Fibroblast of skin of back (primary cell): ENCODE data around the gene SPG21.
A peak's percentile ranks its signal among the peaks of the same experiment; 100 is the strongest.

Experiments
- DNase-seq: peaks from one replicate; pipeline ENCODE4 v3.0.0-alpha.2; 2013

SPG21 gene

GRCh38 chr15:64934023-64934422, 55.7 kb downstream of the SPG21 start:
- no peak for DNase-seq

DNA sequence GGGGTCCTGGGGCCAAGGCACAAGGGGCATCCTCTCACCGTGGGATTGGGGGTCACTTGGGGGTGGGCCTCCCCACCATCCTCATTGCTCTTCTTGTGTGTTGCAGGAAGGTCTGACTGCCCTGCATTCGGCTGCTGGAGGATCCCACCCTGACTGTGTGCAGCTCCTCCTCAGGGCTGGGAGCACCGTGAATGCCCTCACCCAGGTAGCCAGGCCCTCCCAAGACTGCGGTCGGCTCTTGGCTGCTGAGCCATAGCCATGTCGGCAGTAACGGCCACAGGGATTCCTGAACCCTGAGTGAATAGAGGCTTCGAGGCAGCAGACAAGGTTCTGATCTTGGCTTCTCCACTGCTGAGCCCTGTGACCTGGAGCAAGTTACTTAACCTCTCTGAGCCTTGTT, 58.3 kb downstream of the SPG21 start:
- DNase-seq, result no peak

DNA sequence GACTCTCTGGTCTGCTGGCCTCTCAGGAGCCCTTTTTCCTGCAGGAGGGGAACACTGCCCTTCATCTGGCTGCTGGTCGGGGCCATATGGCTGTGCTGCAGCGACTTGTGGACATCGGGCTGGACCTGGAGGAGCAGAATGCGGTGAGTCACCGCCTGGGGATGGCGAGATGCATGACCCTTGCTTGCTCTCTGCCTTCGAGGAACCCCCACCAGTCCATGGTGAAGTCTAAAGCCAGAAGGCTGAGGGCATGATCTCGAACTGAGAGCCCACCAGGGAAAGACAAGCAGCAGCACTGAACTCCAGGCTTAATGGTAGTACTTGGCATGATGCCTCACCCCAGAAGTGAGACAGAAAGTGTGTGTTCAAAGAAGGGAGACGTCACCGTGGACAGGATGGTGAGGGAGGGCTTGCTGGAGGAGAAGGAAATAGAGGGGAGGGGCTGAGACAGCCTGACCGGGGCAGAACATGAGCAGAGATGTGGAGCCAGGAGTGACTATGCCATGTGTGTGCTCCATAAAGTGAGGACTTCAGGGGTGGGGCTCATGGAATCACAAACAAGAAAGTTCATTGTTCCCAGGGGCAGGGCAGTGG, 58.8 kb downstream of the SPG21 start:
- peak; percentile 18 for DNase-seq

GRCh38 chr15:64930019-64930652, 59.6 kb downstream of the SPG21 start:
- no peak for DNase-seq

DNA sequence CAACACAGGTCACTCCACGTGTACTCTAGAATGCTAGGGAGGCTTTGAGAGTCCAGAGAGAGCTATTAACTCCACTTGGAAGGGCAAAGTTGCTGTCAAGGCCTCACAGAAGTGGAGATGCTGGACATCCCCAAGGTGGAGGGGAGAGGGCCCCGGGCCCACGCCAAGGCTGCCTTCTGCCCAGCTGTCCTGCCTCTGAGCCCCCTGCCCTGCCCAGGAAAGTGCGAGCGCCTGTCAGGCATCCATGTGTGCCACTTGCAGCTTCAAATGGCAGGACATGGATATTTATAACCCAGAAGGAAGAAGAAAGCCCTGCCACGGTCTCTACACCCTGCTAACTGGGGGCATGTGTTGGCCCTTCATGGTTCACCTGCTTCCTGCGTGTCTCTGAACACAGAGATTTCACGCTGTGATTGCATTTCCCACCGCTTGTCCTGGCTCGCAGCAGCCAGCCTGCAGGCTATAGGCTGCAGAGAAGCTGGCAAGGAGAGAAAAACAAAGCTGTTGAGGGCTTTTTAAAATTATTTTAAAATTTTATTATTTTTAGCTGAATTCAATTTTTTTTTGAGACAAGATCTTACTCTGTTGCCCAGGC, 61.0 kb downstream of the SPG21 start:
- no peak for DNase-seq

GRCh38 chr15:64926661-64927060, 63.1 kb downstream of the SPG21 start:
- no peak for DNase-seq

- no peak for DNase-seq
These were observed 64.1 kb downstream of the SPG21 start for GRCh38 chr15:64925335-64926330.

- no peak for DNase-seq
These were observed 66.2 kb downstream of the SPG21 start for GRCh38 chr15:64923546-64923945.

DNA sequence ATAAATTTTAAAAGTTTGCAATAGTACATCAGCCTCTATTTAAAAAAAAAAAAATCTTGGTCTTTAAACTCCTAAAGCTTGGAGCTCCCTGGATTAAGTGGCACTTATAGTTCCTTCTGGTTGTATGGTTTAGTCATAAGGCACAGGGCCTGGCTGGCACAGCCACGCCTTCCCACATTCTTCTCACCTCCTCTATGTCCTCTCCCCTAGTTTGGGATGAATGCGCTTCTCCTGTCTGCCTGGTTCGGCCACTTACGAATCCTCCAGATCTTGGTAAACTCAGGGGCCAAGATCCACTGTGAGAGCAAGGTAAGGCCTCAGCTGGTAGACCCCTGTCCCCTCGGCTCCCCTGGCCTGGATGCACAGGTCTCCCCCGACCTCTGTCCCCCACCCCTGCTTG, 68.0 kb downstream of the SPG21 start:
- DNase-seq, result no peak

GRCh38 chr15:64919721-64920120, 70.0 kb downstream of the SPG21 start:
- DNase-seq, result no peak

- DNase-seq, result no peak
These were observed 72.5 kb downstream of the SPG21 start for GRCh38 chr15:64917211-64917610.

- no peak for DNase-seq
These were observed 73.3 kb downstream of the SPG21 start for GRCh38 chr15:64916365-64916764.

- no peak for DNase-seq
These were observed 74.0 kb downstream of the SPG21 start for GRCh38 chr15:64915518-64916227.
